Measurements from ENCODE around the gene SOCS7. TPM values are rescaled to one million over a fixed set of nuclear protein-coding genes. Genes with fewer than 3 reads are reported as not detected.

Gene SOCS7
- total and polyA plus RNA-seq, 2 donors: 3.5 to 10.4 TPM

DNA sequence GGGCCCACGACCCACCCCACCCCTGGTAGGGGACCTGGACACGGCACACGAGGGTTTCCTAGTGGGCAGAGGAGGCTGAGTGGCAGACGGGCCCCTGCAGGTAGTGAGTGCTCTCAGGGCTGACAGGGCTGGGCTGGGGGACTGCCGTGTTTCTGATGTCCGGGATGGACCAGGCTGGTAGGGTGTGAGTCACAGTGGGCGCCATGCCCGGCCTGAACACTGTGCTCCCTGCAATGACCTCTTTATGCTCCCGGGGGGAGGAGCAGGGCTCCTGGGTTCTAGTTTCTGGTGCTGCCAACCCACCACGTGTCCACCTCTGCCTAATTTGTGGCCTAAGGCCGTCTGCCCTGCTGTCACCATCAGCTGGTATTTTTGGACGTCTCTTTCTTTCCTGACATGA lies 102.9 kb downstream of the SOCS7 start:
- no peak overlapping the region for H3K27ac ChIP-seq (ENCODE audit: low read depth in 1 of 2, low read length in 1 of 2)
- H3K36me3 ChIP-seq (ENCODE audit: control insufficient read depth in 2 of 2, insufficient read depth in 2 of 2, low read length in 1 of 2): peaks cover 4 to 18% of the 10 kb centered on the region in 2 donors
- no peak overlapping the region for H3K4me3 ChIP-seq (ENCODE audit: low read length in 2 of 2)
- peaks cover 2 to 26% of the 10 kb centered on the region in 2 donors for H3K27me3 ChIP-seq (ENCODE audit: control insufficient read depth in 2 of 2, insufficient read depth in 1 of 2, low read length in 1 of 2)
- DNase-seq (ENCODE audit: low read depth in 6 of 9, low spot score in 9 of 9): no peak
- 89% methylated on average over 12 of the region's 12 CpGs for WGBS
- H3K9me3 ChIP-seq (ENCODE audit: control insufficient read depth in 2 of 2, insufficient read depth in 1 of 2, low read length in 1 of 2): no peaks in the 10 kb centered on the region
- H3K4me1 ChIP-seq (ENCODE audit: control insufficient read depth in 2 of 2, insufficient read depth in 2 of 2, low read length in 2 of 2): peaks cover 16 to 59% of the 10 kb centered on the region in 2 donors

Other genes with a start within 250 kb of the SOCS7 start
- not detected for gene TBC1D3E, start 223.9 kb upstream of the SOCS7 start, total RNA-seq
- not detected for gene TBC1D3E, start 223.9 kb upstream of the SOCS7 start, polyA plus RNA-seq
- gene TBC1D3, start 159.3 kb upstream of the SOCS7 start, total RNA-seq: not detected
- not detected for gene TBC1D3, start 159.3 kb upstream of the SOCS7 start, polyA plus RNA-seq
- 37.3 TPM for gene MRPL45, start 54.7 kb upstream of the SOCS7 start, total RNA-seq
- gene MRPL45, start 54.7 kb upstream of the SOCS7 start, polyA plus RNA-seq: 28.4 TPM
- 0.05 TPM for gene GPR179, start 7.9 kb upstream of the SOCS7 start, total RNA-seq
- 0.05 TPM for gene GPR179, start 7.9 kb upstream of the SOCS7 start, polyA plus RNA-seq
- gene ARHGAP23, start 76.6 kb downstream of the SOCS7 start, total RNA-seq: 5.5 TPM
- 6.4 TPM for gene ARHGAP23, start 76.6 kb downstream of the SOCS7 start, polyA plus RNA-seq